Measurements from ENCODE around the gene POLDIP2. TPM values are rescaled to one million over a fixed set of nuclear protein-coding genes. Genes with fewer than 3 reads are reported as not detected.

Gene POLDIP2
- total and polyA plus RNA-seq, 2 donors (not counting 1 experiment from before 2014, with no cell fraction given) = 79.3 to 89.2 TPM

DNA sequence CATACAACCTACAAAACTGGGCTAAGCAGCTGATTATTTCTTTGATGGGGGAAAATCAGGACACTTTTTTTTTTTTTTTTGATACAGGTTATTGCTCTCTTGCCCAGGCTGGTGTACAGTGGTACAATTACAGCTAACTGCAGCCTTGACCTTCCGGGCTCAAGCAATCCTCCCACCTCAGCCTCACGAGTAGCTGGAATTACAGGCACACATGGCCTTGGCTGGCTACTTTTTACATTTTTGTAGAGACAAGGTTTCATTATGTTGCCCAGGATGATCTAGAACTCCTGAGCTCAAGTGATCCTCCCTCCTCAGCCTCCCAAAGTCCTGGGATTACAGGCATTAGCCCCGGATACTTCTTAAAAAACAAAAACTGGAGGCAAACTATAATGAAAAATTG is 58.9 kb downstream of the POLDIP2 start:
- H2AFZ ChIP-seq (ENCODE audit: low read length) = no peak overlapping the region
- H3K79me2 ChIP-seq (ENCODE audit: control insufficient read depth, insufficient read depth, low read length) = no peaks in the 10 kb centered on the region
- TF ChIP-seq EZH2 (IDR thresholded peaks at IDR 0.05; ENCODE audit: low read length, missing control alignments) = no peak
- TF ChIP-seq, protein P1, sequence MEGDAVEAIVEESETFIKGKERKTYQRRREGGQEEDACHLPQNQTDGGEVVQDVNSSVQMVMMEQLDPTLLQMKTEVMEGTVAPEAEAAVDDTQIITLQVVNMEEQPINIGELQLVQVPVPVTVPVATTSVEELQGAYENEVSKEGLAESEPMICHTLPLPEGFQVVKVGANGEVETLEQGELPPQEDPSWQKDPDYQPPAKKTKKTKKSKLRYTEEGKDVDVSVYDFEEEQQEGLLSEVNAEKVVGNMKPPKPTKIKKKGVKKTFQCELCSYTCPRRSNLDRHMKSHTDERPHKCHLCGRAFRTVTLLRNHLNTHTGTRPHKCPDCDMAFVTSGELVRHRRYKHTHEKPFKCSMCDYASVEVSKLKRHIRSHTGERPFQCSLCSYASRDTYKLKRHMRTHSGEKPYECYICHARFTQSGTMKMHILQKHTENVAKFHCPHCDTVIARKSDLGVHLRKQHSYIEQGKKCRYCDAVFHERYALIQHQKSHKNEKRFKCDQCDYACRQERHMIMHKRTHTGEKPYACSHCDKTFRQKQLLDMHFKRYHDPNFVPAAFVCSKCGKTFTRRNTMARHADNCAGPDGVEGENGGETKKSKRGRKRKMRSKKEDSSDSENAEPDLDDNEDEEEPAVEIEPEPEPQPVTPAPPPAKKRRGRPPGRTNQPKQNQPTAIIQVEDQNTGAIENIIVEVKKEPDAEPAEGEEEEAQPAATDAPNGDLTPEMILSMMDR (conservative IDR thresholded peaks at IDR 0.05 in 1 of 2, IDR thresholded peaks at IDR 0.05 in 1 of 2; ENCODE audit: low read depth in 1 of 2, low read length in 2 of 2) = no peak
- no peak overlapping the region for H3K4me3 ChIP-seq (replicated peaks in 1 of 4; ENCODE audit: control extremely low read depth in 1 of 4, insufficient read depth in 1 of 4, low read depth in 3 of 4, low read length in 4 of 4)
- no peaks in the 10 kb centered on the region for H3K4me1 ChIP-seq (ENCODE audit: control insufficient read depth, extremely low read depth, insufficient read depth, low read length)
- H3K9ac ChIP-seq (ENCODE audit: insufficient read depth, low read length) = no peak overlapping the region
- no peaks in the 10 kb centered on the region for H3K9me3 ChIP-seq (ENCODE audit: control insufficient read depth, insufficient read depth, low read depth, low read length)
- no peaks in the 10 kb centered on the region for H3K36me3 ChIP-seq (ENCODE audit: control insufficient read depth, insufficient read depth, low read length)
- no peaks in the 10 kb centered on the region for H3K27me3 ChIP-seq (ENCODE audit: control insufficient read depth, insufficient read depth, low read length)
- no peak overlapping the region for H3K4me2 ChIP-seq (ENCODE audit: extremely low read depth, insufficient read depth, low read length)
- no peaks in the 10 kb centered on the region for H4K20me1 ChIP-seq (ENCODE audit: control insufficient read depth, extremely low read depth, insufficient read depth, low read length)
- H3K27ac ChIP-seq (ENCODE audit: insufficient read depth, low read length) = no peak overlapping the region
- DNase-seq (ENCODE audit: low read depth in 2 of 2) = no peak

Other genes starting within 250 kb of the POLDIP2 start
- 16.9 and 43.6 TPM in 2 replicates for gene TMEM97, start 38.3 kb downstream of the POLDIP2 start, total RNA-seq
- gene TMEM97, start 38.3 kb downstream of the POLDIP2 start, polyA plus RNA-seq = 34.4 and 52.5 TPM in 2 replicates
- 53.7 and 55.7 TPM in 2 replicates for gene IFT20, start 22.1 kb downstream of the POLDIP2 start, total RNA-seq
- 26.5 and 51.4 TPM in 2 replicates for gene IFT20, start 22.1 kb downstream of the POLDIP2 start, polyA plus RNA-seq
- 19.8 and 23.0 TPM in 2 replicates for gene TNFAIP1, start 21.8 kb downstream of the POLDIP2 start, total RNA-seq
- gene TNFAIP1, start 21.8 kb downstream of the POLDIP2 start, polyA plus RNA-seq = 40.1 and 40.7 TPM in 2 replicates
- gene SEBOX, start 7.7 kb upstream of the POLDIP2 start, total RNA-seq = not detected in 2 replicates
- not detected in 2 replicates for gene SEBOX, start 7.7 kb upstream of the POLDIP2 start, polyA plus RNA-seq
- gene VTN, start 12.8 kb upstream of the POLDIP2 start, total RNA-seq = 0.17 and 0.51 TPM in 2 replicates
- gene VTN, start 12.8 kb upstream of the POLDIP2 start, polyA plus RNA-seq = 0.46 and 3.5 TPM in 2 replicates
- gene SARM1, start 14.2 kb upstream of the POLDIP2 start, total RNA-seq = 3.1 TPM in 2 replicates
- gene SARM1, start 14.2 kb upstream of the POLDIP2 start, polyA plus RNA-seq = 8.1 and 10.8 TPM in 2 replicates
- 3.6 and 5.1 TPM in 2 replicates for gene SLC46A1, start 48.7 kb upstream of the POLDIP2 start, total RNA-seq
- 2.9 and 4.6 TPM in 2 replicates for gene SLC46A1, start 48.7 kb upstream of the POLDIP2 start, polyA plus RNA-seq
- not detected in 2 replicates for gene SLC13A2, start 116.1 kb upstream of the POLDIP2 start, total RNA-seq
- gene SLC13A2, start 116.1 kb upstream of the POLDIP2 start, polyA plus RNA-seq = not detected in 2 replicates
- gene FOXN1, start 148.8 kb upstream of the POLDIP2 start, total RNA-seq = not detected in 2 replicates
- gene FOXN1, start 148.8 kb upstream of the POLDIP2 start, polyA plus RNA-seq = not detected in 2 replicates
- 16.9 and 19.2 TPM in 2 replicates for gene UNC119, start 195.1 kb upstream of the POLDIP2 start, total RNA-seq
- 24.6 and 26.4 TPM in 2 replicates for gene UNC119, start 195.1 kb upstream of the POLDIP2 start, polyA plus RNA-seq
- 32.6 and 53.7 TPM in 2 replicates for gene PIGS, start 214.0 kb upstream of the POLDIP2 start, total RNA-seq
- 59.9 and 68.4 TPM in 2 replicates for gene PIGS, start 214.0 kb upstream of the POLDIP2 start, polyA plus RNA-seq
- 59.3 and 91.3 TPM in 2 replicates for gene ALDOC, start 219.4 kb upstream of the POLDIP2 start, total RNA-seq
- gene ALDOC, start 219.4 kb upstream of the POLDIP2 start, polyA plus RNA-seq = 47.3 and 111 TPM in 2 replicates
- 1.5 and 13.7 TPM in 2 replicates for gene SPAG5, start 241.5 kb upstream of the POLDIP2 start, total RNA-seq
- 12.0 and 48.8 TPM in 2 replicates for gene SPAG5, start 241.5 kb upstream of the POLDIP2 start, polyA plus RNA-seq

Data from fibroblast of lung (primary cell).